ENCODE measurements around the gene BTF3. TPM values are rescaled to one million over a fixed set of nuclear protein-coding genes. Genes with fewer than 3 reads are reported as not detected.

Gene BTF3
- total and polyA plus RNA-seq, 2 of the 13 experiments (the other 11 are each of a cell fraction or from before 2014, with no cell fraction given), result 557 to 698 TPM

GRCh38 chr5:73459366-73459765, 38.9 kb upstream of the BTF3 start:
- Histone ChIP-seq H3K79me2 (ENCODE audit: insufficient read depth, low read length) (no peaks in the 10 kb centered on the region), H2AFZ (ENCODE audit: low read length) (no peak overlapping the region), H3K4me1 (ENCODE audit: insufficient read depth, low read length) (no peaks in the 10 kb centered on the region), H3K27me3 (ENCODE audit: control insufficient read depth in 1 of 2, insufficient read depth in 2 of 2, low read length in 2 of 2) (peaks cover under 1 to 37% of the 10 kb centered on the region in 2 experiments; a peak in 3 of 5 replicates), H3K27ac (ENCODE audit: extremely low read length, insufficient read depth, low read length) (no peak overlapping the region), H3K9ac (ENCODE audit: insufficient read depth, low read depth, low read length) (no peak overlapping the region), H3K4me2 (ENCODE audit: low read depth, low read length) (no peak overlapping the region), H3K9me3 (ENCODE audit: low read length) (no peaks in the 10 kb centered on the region), H3K36me3 (replicated peaks in 1 of 2; ENCODE audit: control insufficient read depth in 1 of 2, insufficient read depth in 2 of 2, low read length in 2 of 2) (no peaks in the 10 kb centered on the region), H3K4me3 (replicated peaks in 1 of 3; ENCODE audit: insufficient read depth in 1 of 3, low read depth in 2 of 3, low read length in 3 of 3) (no peak overlapping the region), H4K20me1 (ENCODE audit: insufficient read depth, low read length) (no peaks in the 10 kb centered on the region)
- CTCF ChIA-PET (ENCODE audit: low intra/inter-chr PET ratio, low total read pairs), result no interaction called here
- in situ Hi-C loops (cut with HindIII; ENCODE audit: extremely low pct_ligation_motif_present, low pct_unique_long_range_greater_than_20kb), result no loop called here
- no peak for TF ChIP-seq NAIF1 (CRISPR knock-in tag; IDR thresholded peaks at IDR 0.05; ENCODE audit: borderline replicate concordance)
- no peak for TF ChIP-seq FOXA1 (IDR thresholded peaks at IDR 0.05)
- TF ChIP-seq FOXA1 (CRISPR knock-in tag; IDR thresholded peaks at IDR 0.05), result no peak
- TF ChIP-seq ZNF660 (CRISPR knock-in tag; IDR thresholded peaks at IDR 0.05; ENCODE audit: borderline replicate concordance, low read depth), result no peak
- TF ChIP-seq AHR (CRISPR knock-in tag; IDR thresholded peaks at IDR 0.05), result no peak
- TF ChIP-seq ZFP36L2 (CRISPR knock-in tag; IDR thresholded peaks at IDR 0.05), result no peak
- no peak for TF ChIP-seq ZNF800 (CRISPR knock-in tag; IDR thresholded peaks at IDR 0.05)
- no peak for TF ChIP-seq ZNF788 (CRISPR knock-in tag; IDR thresholded peaks at IDR 0.05; ENCODE audit: borderline replicate concordance)
- no peak for TF ChIP-seq NONO (IDR thresholded peaks at IDR 0.05)
- no peak for TF ChIP-seq NONO (CRISPR knock-in tag; conservative IDR thresholded peaks at IDR 0.05)
- no TSS peak for BruUV-seq (replicated peaks)
- ATAC-seq (no peak), FAIRE-seq (no peak), DNase-seq (ENCODE audit: low spot score) (no peak)
- 0% methylated on average over 1 of the region's 1 CpG for WGBS (ENCODE audit: low lambda C conversion rate)
- intact Hi-C loops (cut with micrococcal nuclease; ENCODE audit: unreplicated experiment), result no loop called here
- POLR2A ChIA-PET, result no interaction called here
